H9 (cell line): Measurements from ENCODE around the gene C11orf24. TPM values are rescaled to one million over a fixed set of nuclear protein-coding genes. Genes with fewer than 3 reads are reported as not detected.

ENCODE experiments used
- DNase-seq: peaks from one replicate; pipeline ENCODE4 v3.0.0-alpha.2; 2017
- H2AFZ ChIP-seq: one replicate; pipeline ENCODE4 v1.6.1; 2013; ENCODE audit warnings: mild to moderate bottlenecking, low read length, control low read depth, moderate library complexity
- H2AK5ac ChIP-seq: 2 replicates; pipeline ENCODE4 v1.6.1; 2013; ENCODE audit warnings: low read length, control low read depth, mixed read lengths; ENCODE audit not compliant: insufficient read length
- H2BK120ac ChIP-seq: one replicate; pipeline ENCODE4 v1.6.1; 2013; ENCODE audit warnings: low read depth, mild to moderate bottlenecking, low read length, control low read depth, inconsistent platforms; ENCODE audit not compliant: poor library complexity, severe bottlenecking
- H2BK12ac ChIP-seq: 2 replicates; pipeline ENCODE4 v1.6.1; 2013; ENCODE audit warnings: low read length, control low read depth, mixed read lengths, low read depth; ENCODE audit not compliant: insufficient read length
- H2BK15ac ChIP-seq: 2 replicates; pipeline ENCODE4 v1.6.1; 2013; ENCODE audit warnings: low read depth, low read length, control low read depth
- H2BK20ac ChIP-seq: one replicate; pipeline ENCODE4 v1.6.1; 2013; ENCODE audit warnings: low read depth, mild to moderate bottlenecking, low read length, control low read depth, inconsistent platforms; ENCODE audit not compliant: poor library complexity, severe bottlenecking
- H2BK5ac ChIP-seq: 2 replicates; pipeline ENCODE4 v1.6.1; 2013; ENCODE audit warnings: low read length, control low read depth, mixed read lengths; ENCODE audit not compliant: insufficient read length
- H3K14ac ChIP-seq: 2 replicates; pipeline ENCODE4 v1.6.1; 2013; ENCODE audit warnings: low read length, control low read depth; ENCODE audit not compliant: insufficient read depth
- H3K18ac ChIP-seq: 2 replicates; pipeline ENCODE4 v1.6.1; 2013; ENCODE audit warnings: low read depth, mild to moderate bottlenecking, mixed read lengths, low read length, control low read depth; ENCODE audit not compliant: insufficient read length
- H3K23ac ChIP-seq: 2 replicates; pipeline ENCODE4 v1.6.1; 2013; ENCODE audit warnings: low read length, control low read depth, mixed read lengths, low read depth; ENCODE audit not compliant: insufficient read length
- H3K23me2 ChIP-seq: 2 replicates; pipeline ENCODE4 v1.6.1; 2013; ENCODE audit warnings: low read depth, mild to moderate bottlenecking, mixed read lengths, low read length, control low read depth; ENCODE audit not compliant: insufficient read length, poor library complexity, severe bottlenecking
- H3K27ac ChIP-seq: 2 replicates; pipeline ENCODE4 v1.5.1; 2013; ENCODE audit warnings: low read length, control low read depth, mixed read lengths, low read depth; ENCODE audit not compliant: insufficient read length
- H3K27me3 ChIP-seq: 2 replicates; pipeline ENCODE4 v1.6.1; 2013; ENCODE audit warnings: low read length, control low read depth, inconsistent platforms; ENCODE audit not compliant: insufficient read depth
- H3K4ac ChIP-seq: 2 replicates; pipeline ENCODE4 v1.6.1; 2013; ENCODE audit warnings: low read depth, mild to moderate bottlenecking, control low read depth, inconsistent platforms, low read length, moderate library complexity
- H3K4me1 ChIP-seq: 2 replicates; pipeline ENCODE4 v1.6.1; 2013; ENCODE audit warnings: low read length, control low read depth, inconsistent platforms; ENCODE audit not compliant: insufficient read depth
- H3K4me2 ChIP-seq: 2 replicates; pipeline ENCODE4 v1.6.1; 2013; ENCODE audit warnings: low read length, control low read depth, mixed read lengths; ENCODE audit not compliant: insufficient read length, insufficient read depth
- H3K56ac ChIP-seq: 2 replicates; pipeline ENCODE4 v1.6.1; 2013; ENCODE audit warnings: low read depth, mild to moderate bottlenecking, mixed read lengths, low read length, control low read depth; ENCODE audit not compliant: insufficient read length
- H3K79me1 ChIP-seq: 2 replicates; pipeline ENCODE4 v1.6.1; 2013; ENCODE audit warnings: low read depth, mild to moderate bottlenecking, moderate library complexity, low read length, control low read depth, inconsistent platforms; ENCODE audit not compliant: insufficient read depth, poor library complexity, severe bottlenecking
- H3K79me2 ChIP-seq: 2 replicates; pipeline ENCODE4 v1.6.1; 2013; ENCODE audit warnings: low read length, control low read depth, inconsistent platforms; ENCODE audit not compliant: insufficient read depth
- H3K9ac ChIP-seq: 2 replicates; pipeline ENCODE4 v1.6.1; 2013; ENCODE audit warnings: low read length, control low read depth, mixed read lengths; ENCODE audit not compliant: insufficient read length; ENCODE audit errors: extremely low read depth
- H3K9me3 ChIP-seq: one replicate; pipeline ENCODE4 v1.6.1; 2013; ENCODE audit warnings: low read depth, low read length, inconsistent platforms; ENCODE audit not compliant: control insufficient read depth
- H3T11ph ChIP-seq: one replicate; pipeline ENCODE4 v1.6.1; 2013; ENCODE audit warnings: mild to moderate bottlenecking, low read length, control low read depth, inconsistent platforms
- H4K20me1 ChIP-seq: one replicate; pipeline ENCODE4 v1.6.1; 2013; ENCODE audit not compliant: control insufficient read depth, insufficient read length, insufficient read depth
- H4K5ac ChIP-seq: 2 replicates; pipeline ENCODE4 v1.6.1; 2013; ENCODE audit warnings: low read depth, mild to moderate bottlenecking, mixed read lengths, low read length, control low read depth; ENCODE audit not compliant: insufficient read length
- H4K8ac ChIP-seq: replicated peaks from 2 replicates; pipeline ENCODE4 v1.6.1; 2013; ENCODE audit warnings: low read length, control low read depth, mixed read lengths, low read depth; ENCODE audit not compliant: insufficient read length
- H4K91ac ChIP-seq: 2 replicates; pipeline ENCODE4 v1.6.1; 2013; ENCODE audit warnings: low read depth, mild to moderate bottlenecking, moderate library complexity, mixed read lengths, low read length, control low read depth; ENCODE audit not compliant: insufficient read length
- H3K27ac Mint-ChIP-seq, 3 experiments: 2 replicates in 2 of 3; 3 replicates in 1 of 3; pipeline ENCODE4 v1.8.0; 2020 to 2021; ENCODE audit warnings: mixed read lengths in 3 of 3, mild to moderate bottlenecking in 1 of 3, moderate library complexity in 1 of 3
- H3K27me3 Mint-ChIP-seq: 2 replicates; pipeline ENCODE4 v1.8.0; 2021; ENCODE audit warnings: low read depth, mild to moderate bottlenecking, moderate library complexity, mixed read lengths
- H3K36me3 Mint-ChIP-seq, 3 experiments: 2 replicates in 2 of 3; 3 replicates in 1 of 3; pipeline ENCODE4 v1.8.0; 2020 to 2021; ENCODE audit warnings: low read depth in 3 of 3, mixed read lengths in 3 of 3; ENCODE audit not compliant: insufficient read depth in 1 of 3
- H3K4me1 Mint-ChIP-seq, 2 experiments: 2 replicates each; pipeline ENCODE4 v1.8.0; 2020; ENCODE audit warnings: mixed read lengths in 2 of 2
- H3K4me3 Mint-ChIP-seq, 2 experiments: 2 replicates in 1 of 2; 3 replicates in 1 of 2; pipeline ENCODE4 v1.8.0; 2020 to 2021; ENCODE audit warnings: mild to moderate bottlenecking in 2 of 2, mixed read lengths in 2 of 2, moderate library complexity in 1 of 2
- H3K9me3 Mint-ChIP-seq, 2 experiments: 2 replicates in 1 of 2; 3 replicates in 1 of 2; pipeline ENCODE4 v1.8.0; 2020; ENCODE audit warnings: mild to moderate bottlenecking in 2 of 2, mixed read lengths in 2 of 2, moderate library complexity in 1 of 2
- WGBS: extraction: QIAGEN DNeasy Blood & Tissue Kit; methylation state at CpG from one replicate; pipeline ENCODE4 v1.1.7; 2013; ENCODE audit warnings: missing lambda C conversion rate, low lambda C conversion rate, mixed read lengths; ENCODE audit not compliant: insufficient read length; ENCODE audit errors: extremely low coverage; 5-methylcytosine and 5-hydroxymethylcytosine counted together
- total RNA-seq: library from RNA; stranded (reverse); gene quantifications from 2 replicates; pipeline ENCODE4 v1.2.1, GENCODE V29; 2021
- TF ChIP-seq, protein P1 (sequence below): fragments of 200-600 bp; sonication (generic); conservative IDR thresholded peaks from 3 replicates; pipeline ENCODE4 v1.8.0; 2021; ENCODE audit warnings: antibody characterized with exemption, mild to moderate bottlenecking

Gene C11orf24
- total RNA-seq, 1 experiment from 2014 or later, result 46.8 TPM

DNA sequence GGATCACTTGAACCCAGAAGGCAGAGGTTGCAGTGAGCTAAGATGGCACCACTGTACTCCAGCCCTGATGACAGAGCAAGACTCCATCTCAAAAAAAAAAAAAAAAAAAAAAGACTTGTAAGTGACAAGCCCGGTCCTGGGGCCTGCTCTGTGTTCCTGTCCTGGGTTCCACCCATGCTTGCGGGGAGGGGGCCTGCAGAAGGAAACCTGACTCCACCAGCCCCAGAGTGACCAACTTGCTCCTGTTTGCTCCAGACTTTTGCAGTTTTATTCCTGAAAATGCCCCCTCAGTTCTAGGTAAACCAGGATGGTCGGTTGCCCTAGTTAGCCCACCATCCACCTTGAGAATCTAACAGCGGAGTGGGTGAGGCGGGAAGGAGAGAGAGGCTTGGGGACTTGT lies 30.5 kb upstream of the C11orf24 start:
- Histone ChIP-seq H3K4ac (no peak overlapping the region), H3K14ac (no peak overlapping the region), H3K23me2 (no peaks in the 10 kb centered on the region), H3K23ac (no peak overlapping the region), H2BK12ac (no peak overlapping the region), H4K5ac (no peak overlapping the region), H3K9me3 (peaks cover 5% of the 10 kb centered on the region), H4K91ac (no peak overlapping the region), H4K8ac (no peak overlapping the region), H3K56ac (no peak overlapping the region), H3K79me1 (no peaks in the 10 kb centered on the region), H3K18ac (no peak overlapping the region), H2AFZ (no peak overlapping the region), H3K4me1 (no peaks in the 10 kb centered on the region; the same call in 1 of the 2 replicates), H2BK5ac (no peak overlapping the region), H2BK15ac (no peak overlapping the region), H3K4me2 (no peak overlapping the region), H3K9ac (no peak overlapping the region), H2BK120ac (no peak overlapping the region), H3K27me3 (no peaks in the 10 kb centered on the region), H3T11ph (no peak overlapping the region), H3K27ac (no peak overlapping the region), H2AK5ac (no peak overlapping the region), H4K20me1 (no peaks in the 10 kb centered on the region), H3K79me2 (no peaks in the 10 kb centered on the region), H2BK20ac (no peak overlapping the region)
- no CpG with 5 or more reads among the region's 5 CpGs for WGBS
- Mint-ChIP-seq H3K4me3 (no peak overlapping the region), H3K27ac (no peak overlapping the region; a peak in 1 of 7 replicates), H3K36me3 (peaks cover 10 to 21% (median 14%) of the 10 kb centered on the region in 3 experiments), H3K9me3 (peaks cover 21 to 26% of the 10 kb centered on the region in 2 experiments), H3K4me1 (peaks cover 0 to 2% of the 10 kb centered on the region in 2 experiments; a peak in 1 of 4 replicates), H3K27me3 (peaks cover 7% of the 10 kb centered on the region)
- TF ChIP-seq, protein P1, sequence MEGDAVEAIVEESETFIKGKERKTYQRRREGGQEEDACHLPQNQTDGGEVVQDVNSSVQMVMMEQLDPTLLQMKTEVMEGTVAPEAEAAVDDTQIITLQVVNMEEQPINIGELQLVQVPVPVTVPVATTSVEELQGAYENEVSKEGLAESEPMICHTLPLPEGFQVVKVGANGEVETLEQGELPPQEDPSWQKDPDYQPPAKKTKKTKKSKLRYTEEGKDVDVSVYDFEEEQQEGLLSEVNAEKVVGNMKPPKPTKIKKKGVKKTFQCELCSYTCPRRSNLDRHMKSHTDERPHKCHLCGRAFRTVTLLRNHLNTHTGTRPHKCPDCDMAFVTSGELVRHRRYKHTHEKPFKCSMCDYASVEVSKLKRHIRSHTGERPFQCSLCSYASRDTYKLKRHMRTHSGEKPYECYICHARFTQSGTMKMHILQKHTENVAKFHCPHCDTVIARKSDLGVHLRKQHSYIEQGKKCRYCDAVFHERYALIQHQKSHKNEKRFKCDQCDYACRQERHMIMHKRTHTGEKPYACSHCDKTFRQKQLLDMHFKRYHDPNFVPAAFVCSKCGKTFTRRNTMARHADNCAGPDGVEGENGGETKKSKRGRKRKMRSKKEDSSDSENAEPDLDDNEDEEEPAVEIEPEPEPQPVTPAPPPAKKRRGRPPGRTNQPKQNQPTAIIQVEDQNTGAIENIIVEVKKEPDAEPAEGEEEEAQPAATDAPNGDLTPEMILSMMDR, result no peak
- DNase-seq, result no peak
